Astrocyte of the spinal cord (primary cell): ENCODE measurements around the gene GOLGA8N.
A peak's percentile ranks its signal among the peaks of the same experiment; 100 is the strongest.

Experiments
- DNase-seq: peaks from one replicate; pipeline ENCODE4 v3.0.0; 2011; ENCODE audit warnings: low read depth, low spot score
- H3K4me3 ChIP-seq: 2 replicates; pipeline ENCODE4 v1.5.1; 2011; ENCODE audit warnings: low read depth, mild to moderate bottlenecking, low read length, moderate library complexity
- in situ Hi-C: cut with HindIII; loops from 2 replicates; pipeline ENCODE4 v1.10.0; 2017; ENCODE audit warnings: low sequenced_read_pairs
- TF ChIP-seq, protein P1 (sequence below): IDR thresholded peaks from 2 replicates; pipeline ENCODE4 v1.5.1; 2012; ENCODE audit warnings: low read depth, mild to moderate bottlenecking, low read length, inconsistent platforms

The GOLGA8N gene

GRCh38 chr15:32649342-32649741 is 56.1 kb downstream of the GOLGA8N start:
- TF ChIP-seq, protein P1, sequence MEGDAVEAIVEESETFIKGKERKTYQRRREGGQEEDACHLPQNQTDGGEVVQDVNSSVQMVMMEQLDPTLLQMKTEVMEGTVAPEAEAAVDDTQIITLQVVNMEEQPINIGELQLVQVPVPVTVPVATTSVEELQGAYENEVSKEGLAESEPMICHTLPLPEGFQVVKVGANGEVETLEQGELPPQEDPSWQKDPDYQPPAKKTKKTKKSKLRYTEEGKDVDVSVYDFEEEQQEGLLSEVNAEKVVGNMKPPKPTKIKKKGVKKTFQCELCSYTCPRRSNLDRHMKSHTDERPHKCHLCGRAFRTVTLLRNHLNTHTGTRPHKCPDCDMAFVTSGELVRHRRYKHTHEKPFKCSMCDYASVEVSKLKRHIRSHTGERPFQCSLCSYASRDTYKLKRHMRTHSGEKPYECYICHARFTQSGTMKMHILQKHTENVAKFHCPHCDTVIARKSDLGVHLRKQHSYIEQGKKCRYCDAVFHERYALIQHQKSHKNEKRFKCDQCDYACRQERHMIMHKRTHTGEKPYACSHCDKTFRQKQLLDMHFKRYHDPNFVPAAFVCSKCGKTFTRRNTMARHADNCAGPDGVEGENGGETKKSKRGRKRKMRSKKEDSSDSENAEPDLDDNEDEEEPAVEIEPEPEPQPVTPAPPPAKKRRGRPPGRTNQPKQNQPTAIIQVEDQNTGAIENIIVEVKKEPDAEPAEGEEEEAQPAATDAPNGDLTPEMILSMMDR, result peak; percentile 68
- in situ Hi-C loops, result no loop called here
- peak; percentile 43 for DNase-seq
- H3K4me3 ChIP-seq, result no peak overlapping the region

GRCh38 chr15:32651229-32651837 is 58.1 kb downstream of the GOLGA8N start:
- in situ Hi-C loops, result loop anchor here (25.0 kb wide), 1 partner anchor 336 kb away; no protein-coding TSS in a partner anchor
- peak; percentile 69 for DNase-seq
- TF ChIP-seq, protein P1, result peak; percentile 97
- H3K4me3 ChIP-seq, result no peak overlapping the region

GRCh38 chr15:32652178-32652577 is 58.9 kb downstream of the GOLGA8N start:
- DNase-seq, result no peak
- in situ Hi-C loops, result loop anchor here (25.0 kb wide), 1 partner anchor 335 kb away; no protein-coding TSS in a partner anchor
- no peak overlapping the region for H3K4me3 ChIP-seq
- TF ChIP-seq, protein P1, result no peak

- no peak overlapping the region for H3K4me3 ChIP-seq
- TF ChIP-seq, protein P1, result no peak
- in situ Hi-C loops, result loop anchor here (25.0 kb wide), 1 partner anchor 331 kb away; no protein-coding TSS in a partner anchor
- no peak for DNase-seq
These were observed 62.8 kb downstream of the GOLGA8N start for GRCh38 chr15:32656091-32656490.

GRCh38 chr15:32656496-32656895 is 63.2 kb downstream of the GOLGA8N start:
- in situ Hi-C loops, result loop anchor here (25.0 kb wide), 1 partner anchor 331 kb away; no protein-coding TSS in a partner anchor
- no peak overlapping the region for H3K4me3 ChIP-seq
- TF ChIP-seq, protein P1, result no peak
- DNase-seq, result peak; percentile 16
